GM10266 (cell line): ENCODE data around the gene IRF2BP1.

Source experiments
- DNase-seq: peaks from one replicate; pipeline ENCODE4 v3.0.0; 2012; ENCODE audit errors: extremely low spot score
- CTCF ChIP-seq: IDR thresholded peaks from 2 replicates; pipeline ENCODE4 v1.5.1; 2012; ENCODE audit warnings: mild to moderate bottlenecking, low read depth; ENCODE audit not compliant: control insufficient read depth, insufficient read depth; ENCODE audit errors: missing control alignments

Gene IRF2BP1

GRCh38 chr19:45852145-45852750 lies 33.7 kb downstream of the IRF2BP1 start:
- no peak for TF ChIP-seq CTCF
- DNase-seq, result no peak

- DNase-seq, result no peak
- TF ChIP-seq CTCF, result no peak
Observed at GRCh38 chr19:45848922-45849321, 37.0 kb downstream of the IRF2BP1 start.

GRCh38 chr19:45847663-45848062 lies 38.3 kb downstream of the IRF2BP1 start:
- no peak for TF ChIP-seq CTCF
- no peak for DNase-seq

- no peak for TF ChIP-seq CTCF
- DNase-seq, result no peak
Observed at GRCh38 chr19:45842198-45842597, 43.7 kb downstream of the IRF2BP1 start.

- DNase-seq, result no peak
- no peak for TF ChIP-seq CTCF
Observed at GRCh38 chr19:45834970-45835369, 51.0 kb downstream of the IRF2BP1 start.
